WERI-Rb-1 (cell line): Measurements from ENCODE around the gene HPCAL1.

Source experiments
- DNase-seq: peaks from one replicate; pipeline ENCODE4 v3.0.0-alpha.2; 2020
- H3K27ac ChIP-seq: fragments of 250-450 bp; sonication (Bioruptor Pico); 2 replicates; pipeline ENCODE4 v1.5.1; 2020; ENCODE audit warnings: mild to moderate bottlenecking, moderate library complexity
- H3K27me3 ChIP-seq: fragments of 250-450 bp; sonication (Bioruptor Pico); 2 replicates; pipeline ENCODE4 v1.5.1; 2021; ENCODE audit warnings: mild to moderate bottlenecking, low read depth, moderate library complexity; ENCODE audit not compliant: insufficient read depth, severe bottlenecking
- H3K36me3 ChIP-seq: fragments of 250-450 bp; sonication (Bioruptor Pico); 2 replicates; pipeline ENCODE4 v1.5.1; 2020; ENCODE audit warnings: mild to moderate bottlenecking, moderate library complexity
- H3K4me3 ChIP-seq: 2 replicates; pipeline ENCODE4 v1.5.1; 2011; ENCODE audit warnings: low read depth, mild to moderate bottlenecking, control low read depth, low read length
- H3K9me3 ChIP-seq: fragments of 250-450 bp; sonication (Bioruptor Pico); 2 replicates; pipeline ENCODE4 v1.5.1; 2021; ENCODE audit warnings: mild to moderate bottlenecking, moderate library complexity; ENCODE audit not compliant: severe bottlenecking
- TF ChIP-seq, protein P1 (sequence below): IDR thresholded peaks from 2 replicates; pipeline ENCODE4 v1.5.1; 2011; ENCODE audit warnings: low read depth, mild to moderate bottlenecking, control low read depth, inconsistent platforms, low read length

HPCAL1 gene

DNA sequence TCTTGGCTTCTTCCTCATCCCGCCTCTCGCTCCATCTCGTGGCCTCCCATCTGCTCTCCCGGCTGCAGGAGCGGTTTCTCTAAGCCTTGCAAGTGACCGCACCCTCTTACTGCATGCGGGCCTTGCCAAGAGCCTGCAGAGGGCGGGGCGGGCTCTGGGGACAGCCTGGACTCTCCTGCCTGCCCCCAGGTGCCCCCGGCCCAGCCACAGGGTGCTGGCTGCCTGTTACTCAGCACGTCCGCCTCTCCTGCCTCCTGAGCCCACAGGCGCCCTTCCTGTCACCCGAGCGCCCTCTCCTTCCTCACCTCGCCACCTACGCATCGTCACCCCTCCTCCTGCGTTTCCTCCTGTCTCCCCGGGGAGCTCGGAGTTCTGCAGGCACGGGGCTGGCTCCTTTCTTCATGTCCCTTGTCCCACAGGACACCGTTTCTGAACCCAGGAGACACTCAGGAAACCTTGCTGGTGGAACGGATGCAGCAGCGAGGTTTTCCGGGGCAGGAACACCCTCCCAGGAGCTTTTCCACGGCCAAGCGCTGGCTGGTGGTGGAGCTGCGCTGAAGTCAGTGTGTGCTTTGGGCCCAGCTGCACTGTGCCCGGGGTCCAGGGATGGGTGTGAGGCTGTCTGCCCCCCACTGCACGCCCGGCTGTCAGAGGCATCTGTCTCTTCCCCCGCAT is 28.5 kb downstream of the HPCAL1 start:
- H3K27ac ChIP-seq = peak overlapping the region; percentile 76
- DNase-seq = peak; percentile 96

DNA sequence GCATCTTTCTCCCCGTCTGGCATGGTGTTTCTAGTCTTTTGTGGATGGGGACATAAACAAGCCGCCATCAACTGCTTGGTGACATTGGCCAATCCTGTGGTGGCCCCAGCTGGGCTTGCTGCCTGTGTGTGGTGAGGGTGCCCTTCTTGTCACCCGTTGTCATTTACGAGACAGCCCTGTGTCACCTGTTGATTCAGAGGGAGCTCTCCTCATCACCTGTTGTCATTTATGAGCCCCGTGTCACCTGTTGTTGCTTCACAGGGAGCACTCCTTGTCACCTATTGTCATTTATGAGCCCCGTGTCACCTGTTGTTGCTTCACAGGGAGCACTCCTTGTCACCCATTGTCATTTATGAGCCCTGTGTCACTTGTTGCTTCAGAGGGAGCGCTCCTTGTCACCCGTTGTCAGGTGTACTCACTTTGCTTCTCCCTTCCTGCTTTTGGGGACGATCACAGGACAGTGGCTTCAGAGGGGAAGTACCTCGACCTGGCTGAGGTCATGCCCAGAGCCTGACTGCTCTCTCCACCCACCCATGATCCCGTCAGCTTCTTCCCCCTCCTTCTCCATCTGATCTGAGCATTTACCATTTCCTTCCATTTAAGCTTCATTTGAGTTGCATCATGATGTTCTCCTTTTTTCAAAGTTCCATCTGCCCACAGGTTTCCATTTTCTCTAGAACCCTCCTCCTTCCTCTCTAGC is 29.1 kb downstream of the HPCAL1 start:
- Histone ChIP-seq H3K36me3 (no peaks in the 10 kb centered on the region; the same call in 1 of the 2 replicates), H3K4me3 (no peak overlapping the region), H3K27me3 (no peaks in the 10 kb centered on the region), H3K27ac (peak overlapping the region; percentile 76), H3K9me3 (peaks cover 7% of the 10 kb centered on the region)
- TF ChIP-seq, protein P1, sequence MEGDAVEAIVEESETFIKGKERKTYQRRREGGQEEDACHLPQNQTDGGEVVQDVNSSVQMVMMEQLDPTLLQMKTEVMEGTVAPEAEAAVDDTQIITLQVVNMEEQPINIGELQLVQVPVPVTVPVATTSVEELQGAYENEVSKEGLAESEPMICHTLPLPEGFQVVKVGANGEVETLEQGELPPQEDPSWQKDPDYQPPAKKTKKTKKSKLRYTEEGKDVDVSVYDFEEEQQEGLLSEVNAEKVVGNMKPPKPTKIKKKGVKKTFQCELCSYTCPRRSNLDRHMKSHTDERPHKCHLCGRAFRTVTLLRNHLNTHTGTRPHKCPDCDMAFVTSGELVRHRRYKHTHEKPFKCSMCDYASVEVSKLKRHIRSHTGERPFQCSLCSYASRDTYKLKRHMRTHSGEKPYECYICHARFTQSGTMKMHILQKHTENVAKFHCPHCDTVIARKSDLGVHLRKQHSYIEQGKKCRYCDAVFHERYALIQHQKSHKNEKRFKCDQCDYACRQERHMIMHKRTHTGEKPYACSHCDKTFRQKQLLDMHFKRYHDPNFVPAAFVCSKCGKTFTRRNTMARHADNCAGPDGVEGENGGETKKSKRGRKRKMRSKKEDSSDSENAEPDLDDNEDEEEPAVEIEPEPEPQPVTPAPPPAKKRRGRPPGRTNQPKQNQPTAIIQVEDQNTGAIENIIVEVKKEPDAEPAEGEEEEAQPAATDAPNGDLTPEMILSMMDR = no peak
- no peak for DNase-seq

More for the DNA sequence above, 28.5 kb downstream of the HPCAL1 start:
- Histone ChIP-seq H3K4me3 (peak overlapping the region; percentile 35), H3K27me3 (no peaks in the 10 kb centered on the region), H3K9me3 (peaks cover 7% of the 10 kb centered on the region), H3K36me3 (no peaks in the 10 kb centered on the region; the same call in 1 of the 2 replicates)
- TF ChIP-seq, protein P1 = peak; percentile 37

DNA sequence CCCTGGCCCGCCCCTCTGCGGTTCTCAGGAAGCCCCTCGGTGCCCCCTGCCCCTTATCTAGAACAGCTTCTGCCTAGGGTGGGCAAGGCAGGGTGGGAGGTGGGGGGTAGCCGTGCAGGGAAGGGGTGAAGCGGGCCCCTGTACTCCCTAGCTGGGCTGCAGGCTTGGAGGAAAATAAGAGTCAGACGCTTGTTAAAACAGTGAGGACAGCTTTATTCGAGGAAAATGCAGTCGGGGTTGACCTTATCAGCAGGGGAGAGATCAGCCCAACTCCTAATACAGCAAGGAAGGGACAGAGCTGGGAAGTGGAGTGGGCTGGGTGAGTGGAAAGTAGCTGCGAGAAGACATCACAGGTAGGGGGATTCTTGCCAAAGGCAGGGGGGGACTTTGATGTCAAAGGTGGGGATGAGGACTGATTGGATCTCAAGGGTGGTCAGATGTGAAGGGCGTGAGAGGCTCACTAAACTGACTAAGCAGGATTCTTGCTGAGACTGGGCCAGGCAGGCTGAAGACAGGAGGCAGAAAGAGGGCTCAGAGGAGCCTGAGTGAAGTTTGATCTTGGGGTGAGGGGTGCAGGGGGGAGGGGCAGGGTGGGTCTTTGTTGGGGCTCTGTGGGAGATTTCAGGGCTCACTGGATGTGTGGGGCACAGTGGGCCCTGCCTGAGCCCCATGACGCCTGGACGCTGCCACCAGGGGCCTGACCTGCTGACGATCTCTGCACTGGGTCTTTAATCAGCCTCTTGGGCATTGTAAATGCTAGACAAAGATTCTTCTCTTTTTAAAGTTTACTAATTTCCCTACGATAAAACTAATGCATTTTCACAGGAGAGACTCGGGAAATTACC is 29.9 kb downstream of the HPCAL1 start:
- Histone ChIP-seq H3K9me3 (peaks cover 7% of the 10 kb centered on the region), H3K4me3 (no peak overlapping the region), H3K27ac (peak overlapping the region; percentile 41), H3K36me3 (no peaks in the 10 kb centered on the region; the same call in 1 of the 2 replicates), H3K27me3 (no peaks in the 10 kb centered on the region)
- TF ChIP-seq, protein P1 = no peak
- no peak for DNase-seq

DNA sequence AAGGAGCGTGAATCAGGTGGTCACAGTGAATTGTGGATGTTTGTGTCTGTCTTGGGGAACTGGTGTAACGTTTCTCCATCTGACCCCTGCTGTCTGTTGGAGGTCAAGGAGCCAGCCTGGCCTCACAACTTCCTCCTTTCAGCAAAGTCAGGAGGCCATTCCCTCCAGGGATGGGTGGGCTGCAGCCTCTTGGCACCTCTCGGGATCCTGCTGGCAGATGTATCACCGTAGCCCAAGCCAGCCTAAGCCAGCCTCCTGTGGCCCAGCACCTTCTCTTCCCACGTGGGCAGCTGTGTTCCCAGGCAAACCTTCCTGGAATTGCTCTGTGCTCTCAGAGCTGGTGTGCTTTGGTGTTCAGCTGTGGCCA is 30.5 kb downstream of the HPCAL1 start:
- Histone ChIP-seq H3K36me3 (no peaks in the 10 kb centered on the region; the same call in 1 of the 2 replicates), H3K9me3 (peaks cover 7% of the 10 kb centered on the region), H3K4me3 (no peak overlapping the region), H3K27me3 (no peaks in the 10 kb centered on the region), H3K27ac (peak overlapping the region; percentile 19)
- DNase-seq = no peak
- TF ChIP-seq, protein P1 = no peak

DNA sequence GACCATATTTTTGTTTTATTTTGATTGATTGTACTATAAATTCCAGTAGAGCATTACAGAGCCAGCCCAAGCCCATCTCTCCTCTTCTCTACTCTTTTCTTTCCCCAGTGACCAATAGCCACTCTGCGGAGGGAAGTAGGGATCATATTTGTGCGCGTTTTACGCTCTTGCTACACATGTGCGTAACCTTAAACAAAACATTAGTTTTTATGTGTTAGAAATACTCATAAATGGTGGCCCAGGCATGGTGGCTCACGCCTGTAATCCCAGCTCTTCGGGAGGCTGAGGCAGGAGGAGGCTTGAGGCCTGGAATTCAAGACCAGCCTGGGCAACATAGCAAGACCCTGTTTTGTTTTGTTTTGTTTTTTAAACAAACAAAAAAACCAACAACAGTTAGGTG is 31.3 kb downstream of the HPCAL1 start:
- Histone ChIP-seq H3K9me3 (peaks cover 7% of the 10 kb centered on the region), H3K4me3 (no peak overlapping the region), H3K27ac (no peak overlapping the region), H3K27me3 (no peaks in the 10 kb centered on the region), H3K36me3 (no peaks in the 10 kb centered on the region; the same call in 1 of the 2 replicates)
- TF ChIP-seq, protein P1 = no peak
- DNase-seq = no peak
